Osteocyte (in vitro differentiated cells): Measurements from ENCODE around the gene ACVR2A. TPM values are rescaled to one million over a fixed set of nuclear protein-coding genes. Genes with fewer than 3 reads are reported as not detected.
A peak's percentile ranks its signal among the peaks of the same experiment; 100 is the strongest.

ENCODE experiments used
- DNase-seq: peaks from one replicate; pipeline ENCODE4 v3.0.0; 2021; ENCODE audit warnings: mixed read lengths; ENCODE audit not compliant: unreplicated experiment; ENCODE audit errors: extremely low spot score
- H3K27ac Mint-ChIP-seq: one replicate; pipeline ENCODE4 v1.8.0; 2021; ENCODE audit warnings: mild to moderate bottlenecking, mixed read lengths; ENCODE audit not compliant: unreplicated experiment
- H3K27me3 Mint-ChIP-seq: one replicate; pipeline ENCODE4 v1.8.0; 2021; ENCODE audit warnings: mixed read lengths; ENCODE audit not compliant: unreplicated experiment
- H3K36me3 Mint-ChIP-seq: one replicate; pipeline ENCODE4 v1.8.0; 2021; ENCODE audit warnings: mixed read lengths; ENCODE audit not compliant: unreplicated experiment
- H3K4me1 Mint-ChIP-seq: one replicate; pipeline ENCODE4 v1.8.0; 2021; ENCODE audit warnings: mixed read lengths; ENCODE audit not compliant: unreplicated experiment
- H3K4me3 Mint-ChIP-seq: one replicate; pipeline ENCODE4 v1.8.0; 2021; ENCODE audit warnings: mild to moderate bottlenecking, moderate library complexity, mixed read lengths; ENCODE audit not compliant: unreplicated experiment
- H3K9me3 Mint-ChIP-seq: one replicate; pipeline ENCODE4 v1.8.0; 2021; ENCODE audit warnings: mixed read lengths; ENCODE audit not compliant: unreplicated experiment
- total RNA-seq: library from RNA; stranded (reverse); gene quantifications from 2 replicates; pipeline ENCODE4 v1.2.1, GENCODE V29; 2021
- TF ChIP-seq, protein P1 (sequence below): fragments of 200-600 bp; sonication (generic); IDR thresholded peaks from 2 replicates; pipeline ENCODE4 v1.5.0; 2021; ENCODE audit warnings: antibody characterized with exemption, mild to moderate bottlenecking, moderate library complexity

Gene ACVR2A
- total RNA-seq, 1 donor from 2014 or later, result 12.5 TPM

DNA sequence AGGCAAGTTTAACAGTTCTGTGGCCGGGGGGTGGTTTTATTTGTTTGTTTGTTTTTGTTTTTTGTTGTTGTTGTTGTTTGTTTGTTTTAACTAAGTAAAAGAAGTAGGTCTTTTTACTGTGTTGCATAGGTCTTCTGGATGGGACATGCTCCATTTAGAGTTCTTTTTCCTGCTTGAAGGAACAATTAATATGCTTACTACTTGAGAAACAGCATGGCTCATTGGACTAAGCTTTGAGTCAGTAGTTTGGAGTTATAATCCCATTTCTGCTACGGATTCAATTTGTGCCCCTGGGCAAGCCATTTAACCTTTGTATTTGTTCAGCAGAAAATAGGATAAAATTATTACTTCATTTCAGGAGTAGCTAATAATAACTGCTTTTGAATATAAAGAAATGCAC lies 8.7 kb upstream of the ACVR2A start:
- peaks cover 15% of the 10 kb centered on the region for H3K27me3 Mint-ChIP-seq
- H3K9me3 Mint-ChIP-seq, result no peaks in the 10 kb centered on the region
- no peaks in the 10 kb centered on the region for H3K36me3 Mint-ChIP-seq
- TF ChIP-seq, protein P1, sequence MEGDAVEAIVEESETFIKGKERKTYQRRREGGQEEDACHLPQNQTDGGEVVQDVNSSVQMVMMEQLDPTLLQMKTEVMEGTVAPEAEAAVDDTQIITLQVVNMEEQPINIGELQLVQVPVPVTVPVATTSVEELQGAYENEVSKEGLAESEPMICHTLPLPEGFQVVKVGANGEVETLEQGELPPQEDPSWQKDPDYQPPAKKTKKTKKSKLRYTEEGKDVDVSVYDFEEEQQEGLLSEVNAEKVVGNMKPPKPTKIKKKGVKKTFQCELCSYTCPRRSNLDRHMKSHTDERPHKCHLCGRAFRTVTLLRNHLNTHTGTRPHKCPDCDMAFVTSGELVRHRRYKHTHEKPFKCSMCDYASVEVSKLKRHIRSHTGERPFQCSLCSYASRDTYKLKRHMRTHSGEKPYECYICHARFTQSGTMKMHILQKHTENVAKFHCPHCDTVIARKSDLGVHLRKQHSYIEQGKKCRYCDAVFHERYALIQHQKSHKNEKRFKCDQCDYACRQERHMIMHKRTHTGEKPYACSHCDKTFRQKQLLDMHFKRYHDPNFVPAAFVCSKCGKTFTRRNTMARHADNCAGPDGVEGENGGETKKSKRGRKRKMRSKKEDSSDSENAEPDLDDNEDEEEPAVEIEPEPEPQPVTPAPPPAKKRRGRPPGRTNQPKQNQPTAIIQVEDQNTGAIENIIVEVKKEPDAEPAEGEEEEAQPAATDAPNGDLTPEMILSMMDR, result no peak
- no peak overlapping the region for H3K27ac Mint-ChIP-seq
- no peak overlapping the region for H3K4me3 Mint-ChIP-seq
- DNase-seq, result no peak
- H3K4me1 Mint-ChIP-seq, result no peaks in the 10 kb centered on the region

DNA sequence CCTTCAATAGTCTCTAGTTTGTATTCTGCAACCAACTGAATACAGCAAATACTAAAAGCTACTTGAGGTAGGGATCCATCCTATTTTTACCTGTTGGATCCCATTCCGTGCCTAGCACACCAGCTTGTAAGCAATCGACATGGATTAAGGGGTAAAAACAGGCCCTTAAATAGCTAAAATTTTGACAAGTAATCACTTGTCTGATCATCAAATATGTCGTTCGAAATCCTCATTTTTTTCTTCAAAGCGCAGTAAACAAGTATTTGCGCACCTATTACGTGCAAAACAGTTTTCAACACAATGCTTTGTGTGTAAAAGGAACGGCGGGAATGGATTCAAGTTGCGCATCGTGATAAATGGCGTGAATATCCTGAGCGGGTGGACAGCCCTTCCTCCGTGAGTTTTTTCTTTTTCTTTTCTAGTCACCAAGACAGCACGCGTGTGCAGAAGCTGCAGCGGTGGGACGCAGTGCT lies 1.4 kb upstream of the ACVR2A start:
- peaks cover 9% of the 10 kb centered on the region for H3K27me3 Mint-ChIP-seq
- peaks cover 37% of the 10 kb centered on the region for H3K4me1 Mint-ChIP-seq
- TF ChIP-seq, protein P1, result no peak
- H3K27ac Mint-ChIP-seq, result peak overlapping the region; percentile 98
- peak overlapping the region; percentile 96 for H3K4me3 Mint-ChIP-seq
- H3K36me3 Mint-ChIP-seq, result no peaks in the 10 kb centered on the region
- H3K9me3 Mint-ChIP-seq, result no peaks in the 10 kb centered on the region
- DNase-seq, result no peak

DNA sequence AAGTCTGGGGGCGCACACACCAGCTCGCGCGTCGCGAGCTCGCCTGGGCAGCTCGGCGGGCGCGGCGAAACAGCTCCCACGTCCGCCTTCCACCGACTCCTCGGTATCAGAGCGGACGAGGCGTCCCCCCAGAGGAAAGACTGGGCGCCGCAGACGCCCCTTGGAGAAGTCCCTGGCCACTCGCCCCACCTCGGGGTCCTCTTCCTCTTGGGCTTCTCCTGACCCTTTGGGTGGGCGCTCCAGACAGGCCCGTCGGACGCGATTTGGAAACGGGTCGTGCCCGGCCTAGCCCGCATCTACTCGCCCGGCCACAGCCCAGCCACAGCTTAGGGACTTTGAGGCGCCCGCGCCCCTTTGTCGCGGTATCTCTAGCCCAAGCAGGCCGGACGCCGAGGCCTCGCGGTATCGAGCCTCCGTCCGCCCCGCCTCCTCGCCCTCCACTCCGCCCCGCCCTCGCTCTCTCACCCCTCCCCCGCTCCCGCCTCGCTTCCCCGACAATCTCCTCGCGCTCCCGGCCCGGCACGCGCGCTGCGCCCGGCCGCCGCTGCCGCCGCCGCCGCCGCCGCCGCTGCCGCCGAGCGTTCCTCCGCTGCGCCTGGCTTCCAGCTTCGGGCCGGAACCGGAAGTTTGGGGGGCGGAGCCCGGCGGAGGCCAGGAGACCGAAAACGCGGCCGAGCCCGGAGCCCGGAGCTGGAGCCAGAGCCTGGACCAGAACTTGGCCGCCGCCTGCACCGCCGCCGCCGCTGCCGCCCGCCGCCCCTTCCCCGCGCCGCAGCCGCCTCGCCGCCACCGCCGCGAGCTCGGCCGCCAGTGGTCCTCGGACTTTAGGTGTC lies 749 bp upstream of the ACVR2A start:
- DNase-seq, result peak; percentile 98
- TF ChIP-seq, protein P1, result peak; percentile 54
- peak overlapping the region; percentile 96 for H3K4me3 Mint-ChIP-seq
- peaks cover 5% of the 10 kb centered on the region for H3K27me3 Mint-ChIP-seq
- peaks cover 38% of the 10 kb centered on the region for H3K4me1 Mint-ChIP-seq
- no peaks in the 10 kb centered on the region for H3K9me3 Mint-ChIP-seq
- peak overlapping the region; percentile 98 for H3K27ac Mint-ChIP-seq
- H3K36me3 Mint-ChIP-seq, result no peaks in the 10 kb centered on the region

DNA sequence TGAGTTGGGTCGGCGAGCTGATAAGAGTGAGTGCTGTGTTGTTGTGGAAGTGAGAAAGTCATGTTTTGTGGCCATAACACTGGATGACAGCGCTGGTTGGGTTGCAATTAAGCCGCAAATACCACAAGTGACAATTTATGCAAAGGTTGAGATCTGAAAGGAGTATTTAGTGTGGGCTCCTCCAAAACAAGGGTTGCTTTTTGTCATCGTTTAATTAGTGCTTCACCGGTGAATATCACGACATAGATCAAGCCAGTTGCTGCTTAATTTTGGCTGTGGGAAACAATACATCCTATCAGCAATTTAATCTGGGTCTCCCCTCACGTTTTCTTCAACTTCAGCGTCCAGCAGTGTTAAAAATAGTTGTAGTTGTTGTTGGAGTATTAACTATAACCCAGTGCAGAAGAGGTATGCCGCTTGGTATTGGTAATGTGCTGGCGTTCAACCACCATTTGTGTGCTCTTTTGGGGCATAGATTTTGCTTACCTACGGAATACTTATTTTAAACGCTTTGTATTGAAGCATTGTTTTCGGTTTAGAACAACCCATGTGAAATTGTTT lies 662 bp downstream of the ACVR2A start:
- H3K27me3 Mint-ChIP-seq, result no peaks in the 10 kb centered on the region
- no peaks in the 10 kb centered on the region for H3K9me3 Mint-ChIP-seq
- no peak for DNase-seq
- peak overlapping the region; percentile 52 for H3K27ac Mint-ChIP-seq
- TF ChIP-seq, protein P1, result no peak
- H3K4me3 Mint-ChIP-seq, result peak overlapping the region; percentile 93
- peaks cover 38% of the 10 kb centered on the region for H3K4me1 Mint-ChIP-seq
- no peaks in the 10 kb centered on the region for H3K36me3 Mint-ChIP-seq

DNA sequence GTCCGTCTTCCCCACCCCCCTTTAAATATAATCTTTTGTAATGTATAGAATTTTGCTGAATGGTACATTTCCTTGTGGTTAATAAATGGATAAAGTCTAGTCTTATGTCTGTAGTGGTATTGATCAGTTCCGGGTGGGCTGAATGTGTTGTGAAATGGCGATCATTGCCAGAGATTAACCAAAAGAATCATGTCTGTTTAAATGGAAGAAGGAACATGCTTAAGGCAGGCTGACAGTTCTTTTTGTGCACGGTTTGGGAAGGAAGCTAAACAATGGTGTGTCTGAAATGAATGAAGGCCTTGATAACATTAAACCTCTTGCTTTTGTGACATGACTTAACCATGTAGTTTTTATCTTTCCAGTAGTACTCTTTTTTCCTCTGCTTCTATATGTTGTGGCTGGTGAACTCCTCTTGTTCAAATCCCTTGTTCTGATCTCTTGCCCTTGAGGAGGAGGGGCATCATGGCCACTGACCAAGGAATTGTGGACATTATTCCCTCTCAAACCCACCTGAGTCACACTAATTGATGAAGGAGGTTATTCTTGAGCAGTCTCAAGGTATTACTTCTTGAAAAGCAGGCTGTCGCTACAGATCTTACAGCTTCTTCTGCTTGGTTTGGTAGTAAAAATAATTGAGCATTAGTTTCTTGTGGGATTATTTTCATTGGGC lies 1.7 kb downstream of the ACVR2A start:
- H3K9me3 Mint-ChIP-seq, result no peaks in the 10 kb centered on the region
- TF ChIP-seq, protein P1, result no peak
- H3K27ac Mint-ChIP-seq, result peak overlapping the region; percentile 0
- H3K4me1 Mint-ChIP-seq, result peaks cover 38% of the 10 kb centered on the region
- no peak for DNase-seq
- H3K4me3 Mint-ChIP-seq, result peak overlapping the region; percentile 93
- H3K36me3 Mint-ChIP-seq, result no peaks in the 10 kb centered on the region
- no peaks in the 10 kb centered on the region for H3K27me3 Mint-ChIP-seq
